COLO668 (cell line): Measurements from ENCODE around the gene DISP1.

Experiments
- DNase-seq: peaks from one replicate; lab custom pipeline; 2025; ENCODE audit not compliant: unreplicated experiment; lab: John Stamatoyannopoulos, UW

The DISP1 gene

DNA sequence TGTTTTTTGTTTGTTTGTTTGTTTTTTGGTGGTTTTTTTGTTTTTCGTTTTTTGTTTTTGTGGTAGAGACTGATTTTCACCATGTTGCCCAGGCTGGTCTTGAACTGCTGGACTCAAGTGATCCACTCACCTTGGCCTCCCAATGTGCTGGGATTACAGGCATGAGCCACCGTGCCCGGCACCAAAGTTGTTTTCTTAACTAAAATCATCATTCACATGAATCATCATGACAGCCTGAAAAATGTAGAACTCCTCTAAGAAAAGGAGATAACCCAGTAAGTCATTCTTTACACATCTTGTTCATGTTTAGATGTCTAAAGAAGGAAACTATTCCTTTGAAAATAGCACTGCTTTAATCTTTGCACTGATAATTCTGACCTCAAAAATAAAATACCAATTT, 37.5 kb downstream of the DISP1 start:
- DNase-seq: no peak

DNA sequence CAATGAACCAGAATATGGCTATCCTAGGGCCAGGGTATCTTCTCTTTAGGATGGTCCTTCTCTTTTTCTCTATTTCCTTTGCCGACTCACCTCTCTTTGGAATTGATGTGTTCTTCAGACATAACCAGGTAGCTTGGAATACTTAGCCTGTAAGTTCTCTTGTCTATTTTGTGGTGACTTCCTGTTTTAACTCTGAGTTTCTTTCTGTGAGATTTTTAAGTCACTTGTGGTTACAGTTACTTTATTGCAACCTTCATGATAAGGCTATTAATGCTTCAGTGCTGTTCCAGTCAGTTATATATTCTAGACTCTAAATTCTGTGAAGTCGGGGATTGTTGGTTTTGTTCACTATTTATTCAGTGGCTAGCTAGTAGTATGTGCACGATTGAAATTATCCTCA, 46.2 kb downstream of the DISP1 start:
- no peak for DNase-seq
